Measurements from ENCODE around the gene SMIM5. TPM values are rescaled to one million over a fixed set of nuclear protein-coding genes. Genes with fewer than 3 reads are reported as not detected.

Gene SMIM5
- total RNA-seq, 1 donor from 2014 or later, result 1.7 TPM

DNA sequence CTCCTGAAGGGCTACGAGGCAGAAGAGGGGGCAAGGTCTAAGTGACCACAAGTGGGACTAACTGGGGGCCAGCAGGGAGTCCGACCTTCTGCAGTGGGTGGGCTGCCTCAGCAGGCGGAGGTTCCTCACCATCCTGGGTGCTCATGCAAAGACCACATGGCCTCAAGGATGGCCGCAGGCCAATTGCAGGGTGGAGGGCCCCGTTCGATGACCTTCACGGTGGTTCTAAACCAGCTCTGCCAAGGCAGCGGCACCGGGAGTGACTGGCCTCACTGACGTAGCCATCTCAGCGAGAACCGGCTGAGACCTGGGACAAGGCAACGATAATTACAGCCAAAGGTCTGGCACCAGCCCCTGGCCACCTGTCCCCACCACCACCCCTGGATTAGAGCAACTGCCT is 5.7 kb downstream of the SMIM5 start:
- TF ChIP-seq, protein P1, sequence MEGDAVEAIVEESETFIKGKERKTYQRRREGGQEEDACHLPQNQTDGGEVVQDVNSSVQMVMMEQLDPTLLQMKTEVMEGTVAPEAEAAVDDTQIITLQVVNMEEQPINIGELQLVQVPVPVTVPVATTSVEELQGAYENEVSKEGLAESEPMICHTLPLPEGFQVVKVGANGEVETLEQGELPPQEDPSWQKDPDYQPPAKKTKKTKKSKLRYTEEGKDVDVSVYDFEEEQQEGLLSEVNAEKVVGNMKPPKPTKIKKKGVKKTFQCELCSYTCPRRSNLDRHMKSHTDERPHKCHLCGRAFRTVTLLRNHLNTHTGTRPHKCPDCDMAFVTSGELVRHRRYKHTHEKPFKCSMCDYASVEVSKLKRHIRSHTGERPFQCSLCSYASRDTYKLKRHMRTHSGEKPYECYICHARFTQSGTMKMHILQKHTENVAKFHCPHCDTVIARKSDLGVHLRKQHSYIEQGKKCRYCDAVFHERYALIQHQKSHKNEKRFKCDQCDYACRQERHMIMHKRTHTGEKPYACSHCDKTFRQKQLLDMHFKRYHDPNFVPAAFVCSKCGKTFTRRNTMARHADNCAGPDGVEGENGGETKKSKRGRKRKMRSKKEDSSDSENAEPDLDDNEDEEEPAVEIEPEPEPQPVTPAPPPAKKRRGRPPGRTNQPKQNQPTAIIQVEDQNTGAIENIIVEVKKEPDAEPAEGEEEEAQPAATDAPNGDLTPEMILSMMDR (IDR thresholded peaks at IDR 0.05; ENCODE audit: insufficient read depth, low read length, poor library complexity, severe bottlenecking), result no peak
- no peak for DNase-seq (ENCODE audit: low read depth)
- no peak overlapping the region for H3K4me3 ChIP-seq (ENCODE audit: low read depth, low read length)
- no peaks in the 10 kb centered on the region for H3K36me3 ChIP-seq (ENCODE audit: control insufficient read depth, insufficient read depth, low read length)
- no peaks in the 10 kb centered on the region for H3K27me3 ChIP-seq (ENCODE audit: control insufficient read depth, insufficient read depth, low read length)

DNA sequence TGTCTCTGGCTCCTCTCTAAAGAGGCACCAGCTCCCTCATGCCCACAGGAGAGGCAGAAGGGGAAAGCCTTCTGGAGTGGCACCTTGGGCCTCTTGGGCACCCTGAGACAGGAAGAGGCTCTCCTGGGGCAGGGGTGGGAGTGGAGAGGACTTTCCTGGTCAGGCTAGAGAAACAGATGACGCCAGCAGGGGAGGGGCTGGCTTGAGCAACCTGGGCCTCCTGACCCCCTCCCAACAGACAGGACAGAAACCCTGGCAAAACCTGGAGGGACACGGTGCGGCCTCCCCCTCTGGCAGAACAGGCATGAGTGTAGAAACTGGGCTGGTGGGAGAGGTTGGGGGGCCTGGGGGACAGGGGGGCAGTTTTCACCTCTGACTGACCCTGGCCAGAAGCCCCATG is 6.1 kb downstream of the SMIM5 start:
- Histone ChIP-seq H3K4me3 (ENCODE audit: low read depth, low read length) (no peak overlapping the region), H3K36me3 (ENCODE audit: control insufficient read depth, insufficient read depth, low read length) (no peaks in the 10 kb centered on the region), H3K27me3 (ENCODE audit: control insufficient read depth, insufficient read depth, low read length) (no peaks in the 10 kb centered on the region)
- TF ChIP-seq, protein P1 (IDR thresholded peaks at IDR 0.05; ENCODE audit: insufficient read depth, low read length, poor library complexity, severe bottlenecking), result no peak
- no peak for DNase-seq (ENCODE audit: low read depth)

DNA sequence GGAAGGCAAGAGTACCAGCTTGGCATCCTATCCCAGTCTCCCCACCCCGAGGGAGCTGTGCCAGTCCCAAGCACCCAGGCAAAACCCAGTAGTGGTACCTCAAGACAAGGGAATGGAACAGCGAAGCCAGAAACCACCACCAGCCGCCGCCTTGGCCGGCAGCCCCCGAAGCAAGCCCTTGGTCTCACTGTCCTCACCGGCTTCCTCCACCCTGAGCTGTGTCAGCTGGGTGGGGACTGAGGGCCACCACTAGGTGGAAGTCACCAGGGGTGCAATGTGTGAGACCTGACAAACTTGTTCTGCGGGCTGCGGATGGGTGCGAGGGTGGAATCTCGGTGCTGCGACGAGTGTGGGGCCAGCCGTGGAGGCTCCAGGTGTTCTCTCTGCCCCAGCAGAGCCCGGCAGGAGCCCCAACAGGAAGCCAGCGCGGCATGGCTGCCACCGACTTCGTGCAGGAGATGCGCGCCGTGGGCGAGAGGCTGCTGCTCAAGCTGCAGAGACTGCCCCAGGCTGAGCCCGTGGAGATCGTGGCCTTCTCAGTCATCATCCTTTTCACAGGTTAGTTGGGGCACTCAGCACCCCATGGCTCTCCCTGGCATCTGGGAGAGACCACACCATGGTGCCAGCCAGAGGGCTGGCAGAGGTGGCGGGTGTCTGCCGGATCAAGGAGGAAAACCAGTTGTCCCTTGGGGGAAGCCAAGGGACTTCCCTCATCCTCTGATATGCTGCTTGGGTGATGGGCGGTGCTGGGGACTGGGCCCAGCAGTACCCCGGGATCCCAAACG is 6.7 kb downstream of the SMIM5 start:
- Histone ChIP-seq H3K4me3 (ENCODE audit: low read depth, low read length) (no peak overlapping the region), H3K36me3 (ENCODE audit: control insufficient read depth, insufficient read depth, low read length) (no peaks in the 10 kb centered on the region), H3K27me3 (ENCODE audit: control insufficient read depth, insufficient read depth, low read length) (no peaks in the 10 kb centered on the region)
- no peak for DNase-seq (ENCODE audit: low read depth)
- TF ChIP-seq, protein P1 (IDR thresholded peaks at IDR 0.05; ENCODE audit: insufficient read depth, low read length, poor library complexity, severe bottlenecking), result no peak

DNA sequence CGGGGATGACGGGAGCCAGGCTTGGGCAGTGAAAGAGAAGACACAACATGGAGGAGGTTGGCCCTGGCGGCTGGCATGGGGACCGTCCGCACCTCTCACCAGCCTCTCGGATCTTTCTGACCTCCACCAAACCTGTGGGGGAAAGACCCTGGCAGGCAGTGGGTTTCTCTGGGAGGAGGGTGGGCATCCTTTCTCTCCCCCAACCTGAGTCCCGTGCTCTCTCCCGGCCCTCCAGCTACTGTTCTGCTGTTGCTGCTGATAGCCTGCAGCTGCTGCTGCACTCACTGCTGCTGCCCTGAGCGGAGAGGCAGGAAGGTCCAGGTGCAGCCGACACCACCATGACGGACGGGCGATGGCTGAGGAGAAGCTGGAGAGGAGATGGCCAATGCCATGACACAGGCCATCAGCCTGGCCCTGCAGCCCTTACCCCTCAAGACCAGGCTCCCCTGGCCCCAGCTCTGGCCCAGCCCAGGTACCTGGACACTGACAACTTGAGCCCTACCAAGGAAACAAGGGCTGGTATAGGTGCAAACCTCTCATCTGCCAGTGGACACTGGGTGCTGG is 7.4 kb downstream of the SMIM5 start:
- Histone ChIP-seq H3K4me3 (ENCODE audit: low read depth, low read length) (no peak overlapping the region), H3K36me3 (ENCODE audit: control insufficient read depth, insufficient read depth, low read length) (no peaks in the 10 kb centered on the region), H3K27me3 (ENCODE audit: control insufficient read depth, insufficient read depth, low read length) (no peaks in the 10 kb centered on the region)
- TF ChIP-seq, protein P1 (IDR thresholded peaks at IDR 0.05; ENCODE audit: insufficient read depth, low read length, poor library complexity, severe bottlenecking), result no peak
- DNase-seq (ENCODE audit: low read depth), result no peak

DNA sequence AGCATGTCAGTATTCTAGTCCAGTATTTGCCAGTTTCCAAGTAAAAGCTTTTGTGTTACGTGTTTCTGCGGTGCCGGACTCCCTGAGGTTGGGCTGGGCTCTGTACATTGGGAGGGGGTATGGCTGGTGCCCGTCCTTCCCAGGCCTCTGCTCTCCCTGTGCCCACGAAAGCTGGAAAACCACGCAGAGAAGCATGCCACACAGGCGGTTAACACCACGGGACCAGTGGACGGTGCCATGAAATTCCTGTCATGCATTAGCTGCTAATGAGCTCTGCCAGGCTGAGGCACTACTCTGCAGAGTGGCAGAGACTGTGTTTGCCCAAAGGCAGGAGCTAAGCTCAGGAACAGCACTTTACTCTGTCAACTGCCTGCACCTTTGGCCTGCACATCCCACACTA is 8.1 kb downstream of the SMIM5 start:
- Histone ChIP-seq H3K4me3 (ENCODE audit: low read depth, low read length) (no peak overlapping the region), H3K36me3 (ENCODE audit: control insufficient read depth, insufficient read depth, low read length) (no peaks in the 10 kb centered on the region), H3K27me3 (ENCODE audit: control insufficient read depth, insufficient read depth, low read length) (no peaks in the 10 kb centered on the region)
- TF ChIP-seq, protein P1 (IDR thresholded peaks at IDR 0.05; ENCODE audit: insufficient read depth, low read length, poor library complexity, severe bottlenecking), result no peak
- no peak for DNase-seq (ENCODE audit: low read depth)

Data from kidney epithelial cell (primary cell).